GM21619 (cell line): ENCODE results near the gene ANKS1A.
"Not testable (repeated sequence)": the region's sequence is repeated elsewhere in the genome, so short reads cannot be mapped to it uniquely, and the experiment has no call there.

Experiments
- ATAC-seq: cut with Tn5 transposase; IDR thresholded peaks from one replicate; pipeline ENCODE4 v1.9.1; 2021; ENCODE audit not compliant: unreplicated experiment

Gene ANKS1A, protein sequence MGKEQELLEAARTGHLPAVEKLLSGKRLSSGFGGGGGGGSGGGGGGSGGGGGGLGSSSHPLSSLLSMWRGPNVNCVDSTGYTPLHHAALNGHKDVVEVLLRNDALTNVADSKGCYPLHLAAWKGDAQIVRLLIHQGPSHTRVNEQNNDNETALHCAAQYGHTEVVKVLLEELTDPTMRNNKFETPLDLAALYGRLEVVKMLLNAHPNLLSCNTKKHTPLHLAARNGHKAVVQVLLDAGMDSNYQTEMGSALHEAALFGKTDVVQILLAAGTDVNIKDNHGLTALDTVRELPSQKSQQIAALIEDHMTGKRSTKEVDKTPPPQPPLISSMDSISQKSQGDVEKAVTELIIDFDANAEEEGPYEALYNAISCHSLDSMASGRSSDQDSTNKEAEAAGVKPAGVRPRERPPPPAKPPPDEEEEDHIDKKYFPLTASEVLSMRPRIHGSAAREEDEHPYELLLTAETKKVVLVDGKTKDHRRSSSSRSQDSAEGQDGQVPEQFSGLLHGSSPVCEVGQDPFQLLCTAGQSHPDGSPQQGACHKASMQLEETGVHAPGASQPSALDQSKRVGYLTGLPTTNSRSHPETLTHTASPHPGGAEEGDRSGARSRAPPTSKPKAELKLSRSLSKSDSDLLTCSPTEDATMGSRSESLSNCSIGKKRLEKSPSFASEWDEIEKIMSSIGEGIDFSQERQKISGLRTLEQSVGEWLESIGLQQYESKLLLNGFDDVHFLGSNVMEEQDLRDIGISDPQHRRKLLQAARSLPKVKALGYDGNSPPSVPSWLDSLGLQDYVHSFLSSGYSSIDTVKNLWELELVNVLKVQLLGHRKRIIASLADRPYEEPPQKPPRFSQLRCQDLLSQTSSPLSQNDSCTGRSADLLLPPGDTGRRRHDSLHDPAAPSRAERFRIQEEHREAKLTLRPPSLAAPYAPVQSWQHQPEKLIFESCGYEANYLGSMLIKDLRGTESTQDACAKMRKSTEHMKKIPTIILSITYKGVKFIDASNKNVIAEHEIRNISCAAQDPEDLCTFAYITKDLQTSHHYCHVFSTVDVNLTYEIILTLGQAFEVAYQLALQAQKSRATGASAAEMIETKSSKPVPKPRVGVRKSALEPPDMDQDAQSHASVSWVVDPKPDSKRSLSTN

DNA sequence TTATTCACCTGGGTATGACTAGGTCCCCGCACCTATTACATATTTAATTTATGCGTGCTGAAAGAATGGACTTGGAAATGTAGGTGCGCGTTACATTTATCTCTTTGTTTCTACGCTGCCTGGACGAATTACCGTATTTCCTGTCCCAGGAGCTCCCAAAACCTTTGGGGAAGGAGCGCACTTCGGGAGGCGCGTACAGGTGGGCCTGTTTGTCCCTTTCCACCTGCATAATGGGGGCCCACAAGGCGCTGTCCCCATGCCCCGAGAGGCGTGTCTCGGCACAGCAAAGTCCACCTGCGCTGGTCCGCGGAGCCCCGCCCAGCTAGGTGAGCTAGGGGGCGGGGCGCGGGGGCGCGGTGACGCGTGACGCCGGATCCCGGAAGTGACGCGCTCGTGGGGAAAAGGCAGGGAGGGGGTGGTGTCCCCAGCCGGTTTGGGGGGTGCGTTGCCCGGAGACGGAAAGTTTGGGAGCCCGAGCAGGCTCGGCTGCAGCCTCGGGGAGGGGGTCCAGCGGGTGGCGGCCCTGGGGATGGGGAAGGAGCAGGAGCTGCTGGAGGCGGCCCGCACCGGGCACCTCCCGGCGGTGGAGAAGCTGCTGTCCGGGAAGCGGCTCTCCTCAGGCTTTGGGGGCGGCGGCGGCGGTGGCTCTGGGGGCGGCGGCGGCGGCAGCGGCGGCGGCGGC is at the start of gene ANKS1A:
Gene ANKS1A, plus strand, starts transcription at position 382 of the 682 bp plus-strand sequence. Its CDS starts 148 bp downstream, at position 530.
- no peak for ATAC-seq

DNA sequence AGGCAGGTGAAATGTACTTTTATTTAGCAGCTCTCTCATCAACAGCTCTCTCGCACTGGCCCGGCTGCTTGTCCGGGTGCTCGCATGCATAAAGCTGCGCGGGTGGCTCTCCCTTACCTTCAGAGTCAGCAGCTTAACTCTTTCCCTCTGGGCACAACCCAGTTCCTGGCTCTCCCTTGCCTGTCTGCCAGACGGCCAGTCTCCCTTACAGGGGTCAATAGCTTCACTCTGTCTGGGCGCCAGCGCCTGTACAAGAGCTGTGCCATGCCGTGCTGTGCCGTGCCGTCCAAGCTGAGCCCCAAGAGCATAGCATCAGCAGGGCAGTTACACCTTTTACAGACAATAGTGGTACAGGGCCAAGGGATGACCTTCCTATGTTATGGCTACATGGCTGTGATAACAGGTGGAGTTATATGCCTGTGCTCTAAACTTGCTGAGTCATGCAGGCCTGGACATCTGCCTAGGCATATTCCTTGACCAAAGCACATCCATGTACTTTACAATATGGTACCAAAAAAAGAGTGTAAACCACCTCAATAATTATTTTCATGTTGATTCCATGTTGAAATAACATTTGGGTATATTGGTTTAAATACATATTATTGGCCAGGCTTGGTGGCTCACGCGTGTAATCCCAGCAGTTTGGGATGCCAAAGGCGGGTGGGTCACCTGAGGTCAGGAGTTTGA is 49.2 kb upstream of the ANKS1A start:
- ATAC-seq, result no peak

DNA sequence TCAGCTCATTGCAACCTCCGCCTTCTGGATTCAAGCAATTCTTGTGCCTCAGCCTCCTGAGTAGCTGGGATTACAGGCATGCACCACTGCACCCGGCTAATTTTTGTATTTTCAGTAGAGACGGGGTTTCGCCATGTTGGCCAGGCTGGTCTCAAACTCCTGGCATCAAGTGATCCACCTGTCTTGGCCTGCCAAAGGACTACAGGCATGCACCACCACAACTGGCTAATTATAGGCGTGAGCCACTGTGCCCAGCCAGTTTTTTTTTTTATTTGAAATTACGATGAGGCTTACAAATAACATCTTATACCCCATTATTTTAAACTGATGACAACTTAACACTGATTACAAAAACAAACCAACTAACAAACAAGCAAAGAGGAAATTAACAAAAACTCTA is 40.0 kb upstream of the ANKS1A start:
- ATAC-seq, result not testable (repeated sequence)

DNA sequence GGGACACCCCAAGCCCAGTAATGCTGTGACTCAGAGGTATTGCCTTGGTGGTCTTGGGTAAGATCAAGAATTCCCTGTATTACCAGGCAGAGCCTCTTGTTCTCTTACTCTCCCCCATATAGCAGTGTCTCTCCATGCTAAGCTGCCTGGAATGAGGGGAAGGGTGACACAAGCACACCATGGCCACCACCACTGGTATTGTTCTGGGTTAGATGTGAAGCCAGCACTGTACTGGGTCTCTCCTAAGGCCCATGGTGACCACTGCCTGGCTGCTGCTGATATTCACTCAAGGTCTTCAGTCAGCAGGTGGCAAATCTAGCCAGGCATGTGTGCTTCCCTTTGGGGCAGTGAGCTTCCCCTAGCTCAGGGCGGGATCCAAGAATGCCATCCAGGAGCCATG is 37.7 kb upstream of the ANKS1A start:
- no peak for ATAC-seq

DNA sequence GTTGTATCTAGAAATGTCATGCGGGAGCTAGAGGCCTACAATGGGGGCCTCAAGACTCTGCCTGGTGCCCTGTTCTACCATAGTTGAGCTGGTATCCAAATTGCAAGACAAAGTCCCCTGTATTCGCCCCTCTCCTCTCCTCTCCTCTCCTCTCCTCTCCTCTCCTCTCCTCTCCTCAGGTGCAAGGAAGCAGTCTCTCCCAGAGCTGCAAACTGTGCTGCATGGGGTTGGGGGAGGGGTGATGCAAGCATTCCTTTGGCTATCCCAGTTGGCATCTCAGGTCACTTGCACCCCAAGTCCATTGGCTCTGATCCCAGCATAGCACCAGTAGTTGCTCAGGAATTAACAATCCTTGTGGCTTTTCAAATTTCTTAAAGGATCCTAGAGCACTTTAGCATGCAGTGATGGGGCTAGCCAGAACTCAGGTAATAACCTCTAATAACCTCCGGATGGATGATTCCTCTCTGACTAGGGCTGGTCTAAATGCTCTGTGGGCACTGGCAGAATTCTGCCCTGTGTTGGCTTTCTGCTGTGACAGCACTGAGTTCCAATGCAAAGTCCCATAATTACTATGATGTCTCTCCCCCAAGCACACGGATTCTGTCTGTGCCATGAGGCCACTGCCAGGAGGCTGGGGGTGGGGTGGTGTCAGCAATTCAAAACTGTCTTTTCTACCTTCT is 36.5 kb upstream of the ANKS1A start:
- no peak for ATAC-seq

DNA sequence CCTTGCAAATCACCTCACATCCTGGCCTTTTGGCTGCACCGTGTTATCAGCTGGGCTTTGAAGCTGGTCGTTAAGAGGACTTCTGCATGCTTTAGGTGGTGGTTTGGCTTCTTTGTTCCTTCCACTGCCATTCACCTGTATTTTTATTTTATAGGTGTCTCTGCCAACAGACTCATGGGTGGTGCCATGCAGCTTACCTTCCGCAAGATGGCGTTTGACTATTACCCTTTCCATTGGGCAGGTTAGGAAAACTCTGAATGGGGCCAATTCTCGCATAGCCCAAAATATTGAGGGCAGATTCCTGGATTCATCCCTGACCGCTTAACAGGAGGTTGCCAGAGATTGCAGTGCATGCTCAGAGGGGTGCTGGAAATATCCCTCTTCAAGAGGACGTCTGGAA is 33.6 kb upstream of the ANKS1A start:
- no peak for ATAC-seq

DNA sequence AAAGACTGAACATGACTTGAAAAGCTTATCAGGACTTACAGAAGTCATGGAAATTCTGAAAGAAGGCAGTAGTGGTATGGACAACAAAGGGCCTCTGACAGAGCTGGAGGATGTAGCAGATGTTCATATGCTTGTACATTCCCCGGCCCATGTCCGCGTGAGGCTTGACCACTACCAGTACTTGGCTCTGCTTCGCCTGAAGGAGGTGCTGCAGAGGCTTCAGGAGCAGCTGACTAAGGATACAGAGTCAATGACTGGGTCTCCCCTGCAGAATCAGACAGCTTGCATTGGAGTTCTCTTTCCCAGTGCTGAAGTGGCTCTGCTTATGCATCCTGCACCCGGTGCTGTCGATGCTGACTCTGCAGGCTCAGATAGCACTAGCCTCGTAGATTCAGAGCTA is 30.4 kb upstream of the ANKS1A start:
- ATAC-seq, result no peak

DNA sequence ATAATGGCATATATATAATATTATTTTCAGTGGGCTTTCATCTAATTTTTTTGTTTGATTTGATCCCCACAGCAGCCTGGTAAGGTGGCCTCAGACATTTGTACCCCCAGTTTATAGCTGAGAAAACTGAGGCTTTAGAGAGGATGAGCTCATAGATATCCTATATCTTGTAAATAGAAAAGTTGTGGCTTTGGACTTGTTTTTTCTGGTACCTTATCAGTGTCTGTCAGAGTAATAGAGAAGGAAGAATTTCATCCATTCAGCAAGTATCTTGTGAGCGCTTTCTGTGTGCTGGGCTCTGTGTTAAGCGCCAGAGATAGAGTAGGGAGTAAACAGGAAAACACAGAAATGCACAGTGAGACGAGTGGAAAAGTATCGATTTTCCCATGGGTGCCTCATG is 29.1 kb upstream of the ANKS1A start:
- no peak for ATAC-seq

DNA sequence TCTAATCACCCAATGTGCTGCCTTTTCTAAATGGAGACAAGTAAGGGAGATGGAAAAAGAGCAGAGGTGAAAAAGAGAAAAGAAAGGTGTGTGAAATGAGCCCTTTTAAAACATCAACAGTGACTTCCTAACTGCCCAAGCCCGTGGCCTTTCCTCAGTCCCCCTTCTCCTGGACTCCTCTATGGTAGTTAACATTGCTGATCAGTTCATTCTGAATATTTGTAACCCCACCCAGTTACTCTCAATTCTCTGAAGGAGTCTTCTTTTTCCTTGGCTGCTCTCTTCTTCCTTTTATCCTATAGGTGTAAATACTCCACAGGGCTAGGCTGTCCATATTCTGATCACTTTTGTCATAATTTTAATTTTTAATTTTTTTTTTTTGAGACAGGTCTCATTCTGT is 28.3 kb upstream of the ANKS1A start:
- ATAC-seq, result no peak

DNA sequence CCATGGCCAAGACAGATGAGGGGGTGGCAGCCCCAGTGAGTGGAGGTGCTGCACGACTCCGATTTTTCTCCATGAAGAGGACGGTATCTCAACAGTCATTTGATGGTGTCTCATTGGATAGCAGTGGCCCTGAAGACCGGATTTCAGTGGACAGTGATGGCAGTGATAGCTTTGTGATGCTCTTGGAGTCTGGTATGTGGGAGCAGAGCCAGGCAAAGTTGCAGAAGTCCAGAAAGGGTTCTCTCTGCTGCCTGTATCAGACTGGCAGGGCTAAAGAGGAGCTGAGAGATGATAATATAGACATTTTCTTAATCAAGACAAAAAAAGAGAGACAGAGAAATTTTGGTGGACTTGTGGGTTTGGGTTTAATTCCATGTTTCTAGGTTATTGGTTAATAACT is 25.0 kb upstream of the ANKS1A start:
- ATAC-seq, result no peak

DNA sequence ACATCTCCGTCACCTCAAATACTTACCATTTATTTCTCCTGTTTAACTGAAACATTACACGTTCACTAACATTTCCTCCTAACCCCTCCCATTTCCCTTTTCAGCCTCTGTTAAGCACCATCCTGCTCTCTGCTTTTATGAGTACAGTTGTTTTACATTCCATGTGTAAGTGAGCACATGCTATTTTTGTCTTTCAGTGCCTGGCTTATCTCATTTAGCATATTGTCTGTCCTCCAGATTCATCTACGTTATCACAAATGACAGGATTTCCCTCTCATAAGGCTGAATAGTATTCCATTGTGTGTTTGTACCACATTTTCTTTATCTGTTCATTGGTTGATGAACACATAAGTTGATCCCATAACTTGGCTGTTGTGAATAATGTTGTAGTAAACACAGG is 23.9 kb upstream of the ANKS1A start:
- no peak for ATAC-seq

DNA sequence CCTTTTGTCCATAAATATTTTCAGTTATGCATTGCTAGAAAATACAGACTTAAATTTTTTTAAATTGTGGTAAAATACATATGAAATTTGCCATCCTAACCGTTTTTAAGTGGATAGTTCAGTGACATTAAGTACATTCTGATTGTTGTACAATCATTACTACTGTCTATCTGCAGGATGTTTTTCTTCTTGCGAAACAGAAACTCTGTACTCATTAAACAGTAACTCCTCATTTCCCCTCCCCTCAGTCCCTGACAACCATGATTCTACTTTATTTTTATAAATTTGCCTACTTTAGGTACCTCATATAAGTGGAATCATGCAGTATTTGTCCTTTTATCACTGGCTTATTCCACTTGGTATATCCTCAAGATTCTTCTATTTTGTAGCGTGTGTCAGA is 22.5 kb upstream of the ANKS1A start:
- ATAC-seq, result no peak

DNA sequence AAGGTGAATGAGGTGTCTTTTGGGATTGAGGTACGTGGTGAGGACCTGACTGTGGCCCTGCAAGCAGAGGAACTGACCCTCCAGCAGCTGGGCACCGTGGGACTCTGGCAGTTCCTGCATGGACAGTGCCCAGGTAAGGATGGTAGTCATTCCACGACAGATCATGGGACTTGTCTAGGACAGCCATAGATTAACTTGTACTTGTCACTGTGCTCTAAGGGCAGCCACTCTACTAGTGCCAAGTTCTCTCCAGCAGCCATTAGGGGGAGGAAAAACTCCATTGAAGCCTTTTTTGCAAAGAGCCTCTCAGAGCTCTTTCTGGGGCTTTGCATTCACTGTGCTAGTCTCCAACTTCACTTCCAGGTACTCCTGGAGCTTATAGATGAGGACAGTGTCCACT is 21.6 kb upstream of the ANKS1A start:
- ATAC-seq, result no peak

DNA sequence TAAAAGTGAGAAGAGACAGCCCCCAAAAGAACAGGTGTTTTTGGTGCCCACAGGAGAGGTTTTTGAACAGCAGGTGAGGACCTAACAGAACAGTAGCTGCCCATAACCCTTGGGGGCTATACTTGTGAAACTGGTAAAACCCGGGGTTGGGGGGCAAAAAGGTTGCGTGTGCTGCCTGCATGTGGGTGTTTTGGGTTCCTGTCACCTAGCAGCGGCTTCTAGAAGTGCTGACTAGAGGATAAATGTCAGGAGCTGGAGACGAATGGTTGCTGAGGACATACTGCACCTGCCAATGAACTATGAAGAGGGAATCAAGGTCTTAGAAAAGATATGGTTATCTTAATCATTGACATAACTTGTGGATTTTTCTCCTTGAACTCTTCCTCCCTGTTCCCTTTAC is 17.2 kb upstream of the ANKS1A start:
- ATAC-seq, result no peak

DNA sequence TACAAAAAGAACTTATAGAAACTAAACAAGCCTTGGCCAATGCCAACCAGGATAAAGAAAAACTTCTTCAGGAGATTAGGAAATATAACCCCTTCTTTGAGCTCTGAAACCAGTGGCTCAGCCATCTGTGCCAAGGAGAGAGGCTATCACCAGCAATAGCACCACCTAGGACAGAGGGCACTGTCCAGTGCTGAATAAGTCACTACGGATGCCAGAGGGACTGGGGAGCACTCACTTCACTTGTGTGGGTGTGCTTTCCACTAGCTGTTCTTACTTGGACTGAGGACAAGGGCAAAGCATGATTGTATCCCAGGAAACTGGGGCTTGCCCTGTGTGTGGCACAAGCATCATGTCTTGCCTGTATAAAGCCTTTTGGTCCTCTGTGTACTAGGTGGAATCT is 16.7 kb upstream of the ANKS1A start:
- ATAC-seq, result no peak

DNA sequence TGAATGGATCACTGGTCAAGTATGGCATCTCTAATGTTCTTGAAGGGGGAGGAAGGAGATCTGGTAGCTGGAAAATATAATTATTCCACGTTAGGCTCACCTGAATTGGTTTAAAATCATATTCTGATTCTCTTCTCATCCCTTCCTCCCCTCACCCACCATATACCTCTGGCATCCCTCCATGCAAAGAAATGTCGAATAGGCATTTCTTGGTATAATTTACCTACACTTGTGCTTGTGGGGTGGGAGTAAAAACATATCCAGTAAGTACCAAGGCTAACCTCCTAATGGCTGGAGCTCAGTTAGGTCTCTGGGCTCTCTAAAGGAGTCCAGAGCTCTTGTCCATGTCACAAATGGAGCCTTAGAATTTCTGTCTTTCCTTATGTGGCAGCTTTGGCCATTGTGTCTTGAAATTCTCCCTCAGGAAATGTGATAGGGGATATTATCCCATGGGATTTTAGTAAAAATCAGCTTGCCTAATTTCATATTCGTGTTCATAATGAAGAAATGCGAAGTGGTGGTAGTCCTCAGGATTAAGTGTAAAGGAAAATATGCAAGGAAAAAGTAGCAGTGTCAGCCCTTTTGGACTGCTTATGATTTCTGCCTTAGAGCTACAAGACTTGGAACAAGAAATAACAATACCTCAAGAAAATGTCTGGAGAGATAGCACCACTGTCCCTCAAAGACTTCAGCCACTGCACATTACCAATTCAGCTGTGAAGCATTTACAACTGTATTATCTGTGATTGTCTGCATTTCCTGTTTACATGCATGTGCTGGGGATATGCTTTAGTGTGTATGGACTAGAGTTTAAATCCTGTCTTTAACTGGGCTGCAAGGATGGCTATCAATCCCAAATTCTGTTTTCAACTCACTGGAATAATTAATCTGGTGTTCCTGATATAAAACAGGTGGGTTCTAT is 13.5 kb upstream of the ANKS1A start:
- ATAC-seq, result no peak

DNA sequence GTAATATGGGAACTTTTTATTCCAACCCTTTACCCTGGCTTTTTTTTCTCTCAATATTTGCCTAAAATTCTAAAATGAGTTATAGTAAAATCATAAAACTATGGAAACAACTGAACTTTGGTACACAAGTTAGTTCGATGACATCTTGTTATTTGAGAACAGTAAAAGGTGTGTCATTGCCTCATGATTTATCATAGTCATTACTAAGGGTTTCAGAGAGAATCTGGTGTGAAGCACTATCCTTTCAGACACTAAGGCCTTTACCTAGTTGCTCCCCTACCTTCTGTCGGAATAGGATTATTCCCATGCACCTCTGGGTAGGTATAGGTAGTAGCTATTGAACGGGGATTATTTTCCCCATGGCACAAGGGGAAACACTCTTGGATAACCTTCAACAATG is 12.6 kb upstream of the ANKS1A start:
- ATAC-seq, result no peak

DNA sequence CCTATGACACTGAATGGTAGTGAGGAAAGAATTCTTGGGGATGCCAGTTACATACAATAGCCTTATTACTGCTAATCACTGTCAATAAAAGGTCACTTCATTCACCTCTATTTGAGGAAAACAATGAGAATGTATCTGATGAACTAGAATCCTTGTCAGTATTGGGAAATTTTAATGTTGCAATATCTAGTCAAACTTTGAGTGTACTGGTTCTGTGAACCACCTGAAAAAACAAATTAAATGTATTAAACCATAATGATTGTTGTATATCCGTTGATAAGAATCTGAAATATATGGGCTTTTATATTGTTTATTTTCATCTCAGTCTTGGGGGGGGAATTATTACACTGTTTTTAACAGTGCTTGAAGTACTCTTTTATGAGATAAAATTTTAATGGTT is 11.8 kb upstream of the ANKS1A start:
- no peak for ATAC-seq
